H9 (cell line): ENCODE data around the gene CYP2W1. TPM values are rescaled to one million over a fixed set of nuclear protein-coding genes. Genes with fewer than 3 reads are reported as not detected.
A peak's percentile ranks its signal among the peaks of the same experiment; 100 is the strongest.

ENCODE experiments used
- DNase-seq: peaks from one replicate; pipeline ENCODE4 v3.0.0-alpha.2; 2017
- H2AFZ ChIP-seq: one replicate; pipeline ENCODE4 v1.6.1; 2013; ENCODE audit warnings: mild to moderate bottlenecking, low read length, control low read depth, moderate library complexity
- H2AK5ac ChIP-seq: 2 replicates; pipeline ENCODE4 v1.6.1; 2013; ENCODE audit warnings: low read length, control low read depth, mixed read lengths; ENCODE audit not compliant: insufficient read length
- H2BK120ac ChIP-seq: one replicate; pipeline ENCODE4 v1.6.1; 2013; ENCODE audit warnings: low read depth, mild to moderate bottlenecking, low read length, control low read depth, inconsistent platforms; ENCODE audit not compliant: poor library complexity, severe bottlenecking
- H2BK12ac ChIP-seq: 2 replicates; pipeline ENCODE4 v1.6.1; 2013; ENCODE audit warnings: low read length, control low read depth, mixed read lengths, low read depth; ENCODE audit not compliant: insufficient read length
- H2BK15ac ChIP-seq: 2 replicates; pipeline ENCODE4 v1.6.1; 2013; ENCODE audit warnings: low read depth, low read length, control low read depth
- H2BK20ac ChIP-seq: one replicate; pipeline ENCODE4 v1.6.1; 2013; ENCODE audit warnings: low read depth, mild to moderate bottlenecking, low read length, control low read depth, inconsistent platforms; ENCODE audit not compliant: poor library complexity, severe bottlenecking
- H2BK5ac ChIP-seq: 2 replicates; pipeline ENCODE4 v1.6.1; 2013; ENCODE audit warnings: low read length, control low read depth, mixed read lengths; ENCODE audit not compliant: insufficient read length
- H3K14ac ChIP-seq: 2 replicates; pipeline ENCODE4 v1.6.1; 2013; ENCODE audit warnings: low read length, control low read depth; ENCODE audit not compliant: insufficient read depth
- H3K18ac ChIP-seq: 2 replicates; pipeline ENCODE4 v1.6.1; 2013; ENCODE audit warnings: low read depth, mild to moderate bottlenecking, mixed read lengths, low read length, control low read depth; ENCODE audit not compliant: insufficient read length
- H3K23ac ChIP-seq: 2 replicates; pipeline ENCODE4 v1.6.1; 2013; ENCODE audit warnings: low read length, control low read depth, mixed read lengths, low read depth; ENCODE audit not compliant: insufficient read length
- H3K23me2 ChIP-seq: 2 replicates; pipeline ENCODE4 v1.6.1; 2013; ENCODE audit warnings: low read depth, mild to moderate bottlenecking, mixed read lengths, low read length, control low read depth; ENCODE audit not compliant: insufficient read length, poor library complexity, severe bottlenecking
- H3K27ac ChIP-seq: 2 replicates; pipeline ENCODE4 v1.5.1; 2013; ENCODE audit warnings: low read length, control low read depth, mixed read lengths, low read depth; ENCODE audit not compliant: insufficient read length
- H3K27me3 ChIP-seq: 2 replicates; pipeline ENCODE4 v1.6.1; 2013; ENCODE audit warnings: low read length, control low read depth, inconsistent platforms; ENCODE audit not compliant: insufficient read depth
- H3K4ac ChIP-seq: 2 replicates; pipeline ENCODE4 v1.6.1; 2013; ENCODE audit warnings: low read depth, mild to moderate bottlenecking, control low read depth, inconsistent platforms, low read length, moderate library complexity
- H3K4me1 ChIP-seq: 2 replicates; pipeline ENCODE4 v1.6.1; 2013; ENCODE audit warnings: low read length, control low read depth, inconsistent platforms; ENCODE audit not compliant: insufficient read depth
- H3K4me2 ChIP-seq: 2 replicates; pipeline ENCODE4 v1.6.1; 2013; ENCODE audit warnings: low read length, control low read depth, mixed read lengths; ENCODE audit not compliant: insufficient read length, insufficient read depth
- H3K56ac ChIP-seq: 2 replicates; pipeline ENCODE4 v1.6.1; 2013; ENCODE audit warnings: low read depth, mild to moderate bottlenecking, mixed read lengths, low read length, control low read depth; ENCODE audit not compliant: insufficient read length
- H3K79me1 ChIP-seq: 2 replicates; pipeline ENCODE4 v1.6.1; 2013; ENCODE audit warnings: low read depth, mild to moderate bottlenecking, moderate library complexity, low read length, control low read depth, inconsistent platforms; ENCODE audit not compliant: insufficient read depth, poor library complexity, severe bottlenecking
- H3K79me2 ChIP-seq: 2 replicates; pipeline ENCODE4 v1.6.1; 2013; ENCODE audit warnings: low read length, control low read depth, inconsistent platforms; ENCODE audit not compliant: insufficient read depth
- H3K9ac ChIP-seq: 2 replicates; pipeline ENCODE4 v1.6.1; 2013; ENCODE audit warnings: low read length, control low read depth, mixed read lengths; ENCODE audit not compliant: insufficient read length; ENCODE audit errors: extremely low read depth
- H3K9me3 ChIP-seq: one replicate; pipeline ENCODE4 v1.6.1; 2013; ENCODE audit warnings: low read depth, low read length, inconsistent platforms; ENCODE audit not compliant: control insufficient read depth
- H3T11ph ChIP-seq: one replicate; pipeline ENCODE4 v1.6.1; 2013; ENCODE audit warnings: mild to moderate bottlenecking, low read length, control low read depth, inconsistent platforms
- H4K20me1 ChIP-seq: one replicate; pipeline ENCODE4 v1.6.1; 2013; ENCODE audit not compliant: control insufficient read depth, insufficient read length, insufficient read depth
- H4K5ac ChIP-seq: 2 replicates; pipeline ENCODE4 v1.6.1; 2013; ENCODE audit warnings: low read depth, mild to moderate bottlenecking, mixed read lengths, low read length, control low read depth; ENCODE audit not compliant: insufficient read length
- H4K8ac ChIP-seq: replicated peaks from 2 replicates; pipeline ENCODE4 v1.6.1; 2013; ENCODE audit warnings: low read length, control low read depth, mixed read lengths, low read depth; ENCODE audit not compliant: insufficient read length
- H4K91ac ChIP-seq: 2 replicates; pipeline ENCODE4 v1.6.1; 2013; ENCODE audit warnings: low read depth, mild to moderate bottlenecking, moderate library complexity, mixed read lengths, low read length, control low read depth; ENCODE audit not compliant: insufficient read length
- H3K27ac Mint-ChIP-seq, 3 experiments: 2 replicates in 2 of 3; 3 replicates in 1 of 3; pipeline ENCODE4 v1.8.0; 2020 to 2021; ENCODE audit warnings: mixed read lengths in 3 of 3, mild to moderate bottlenecking in 1 of 3, moderate library complexity in 1 of 3
- H3K27me3 Mint-ChIP-seq: 2 replicates; pipeline ENCODE4 v1.8.0; 2021; ENCODE audit warnings: low read depth, mild to moderate bottlenecking, moderate library complexity, mixed read lengths
- H3K36me3 Mint-ChIP-seq, 3 experiments: 2 replicates in 2 of 3; 3 replicates in 1 of 3; pipeline ENCODE4 v1.8.0; 2020 to 2021; ENCODE audit warnings: low read depth in 3 of 3, mixed read lengths in 3 of 3; ENCODE audit not compliant: insufficient read depth in 1 of 3
- H3K4me1 Mint-ChIP-seq, 2 experiments: 2 replicates each; pipeline ENCODE4 v1.8.0; 2020; ENCODE audit warnings: mixed read lengths in 2 of 2
- H3K4me3 Mint-ChIP-seq, 2 experiments: 2 replicates in 1 of 2; 3 replicates in 1 of 2; pipeline ENCODE4 v1.8.0; 2020 to 2021; ENCODE audit warnings: mild to moderate bottlenecking in 2 of 2, mixed read lengths in 2 of 2, moderate library complexity in 1 of 2
- H3K9me3 Mint-ChIP-seq, 2 experiments: 2 replicates in 1 of 2; 3 replicates in 1 of 2; pipeline ENCODE4 v1.8.0; 2020; ENCODE audit warnings: mild to moderate bottlenecking in 2 of 2, mixed read lengths in 2 of 2, moderate library complexity in 1 of 2
- CTCF ChIP-seq: fragments of 200-600 bp; sonication (generic); conservative IDR thresholded peaks from 3 replicates; pipeline ENCODE4 v1.8.0; 2021; ENCODE audit warnings: antibody characterized with exemption, mild to moderate bottlenecking
- WGBS: extraction: QIAGEN DNeasy Blood & Tissue Kit; methylation state at CpG from one replicate; pipeline ENCODE4 v1.1.7; 2013; ENCODE audit warnings: missing lambda C conversion rate, low lambda C conversion rate, mixed read lengths; ENCODE audit not compliant: insufficient read length; ENCODE audit errors: extremely low coverage; 5-methylcytosine and 5-hydroxymethylcytosine counted together
- total RNA-seq: library from RNA; stranded (reverse); gene quantifications from 2 replicates; pipeline ENCODE4 v1.2.1, GENCODE V29; 2021

The CYP2W1 gene
- total RNA-seq, 1 experiment from 2014 or later, result not detected

- H4K91ac ChIP-seq, result no peak overlapping the region
- H3K23ac ChIP-seq, result no peak overlapping the region
- H3K9me3 ChIP-seq, result no peaks in the 10 kb centered on the region
- peak overlapping the region in 1 of 2 experiments; percentile 62; a peak in 2 of 5 replicates for H3K4me3 Mint-ChIP-seq
- H2BK20ac ChIP-seq, result no peak overlapping the region
- no peak overlapping the region for H2BK5ac ChIP-seq
- H2BK120ac ChIP-seq, result no peak overlapping the region
- no peak overlapping the region for H2AK5ac ChIP-seq
- no peak overlapping the region for H3K4me2 ChIP-seq
- H3K36me3 Mint-ChIP-seq, result peaks cover 4 to 30% (median 7%) of the 10 kb centered on the region in 3 experiments
- H3K14ac ChIP-seq, result no peak overlapping the region
- no peak for DNase-seq
- no peak overlapping the region for H2AFZ ChIP-seq
- no peaks in the 10 kb centered on the region for H3K79me1 ChIP-seq
- peaks cover 11 to 23% of the 10 kb centered on the region in 2 experiments for H3K4me1 Mint-ChIP-seq
- H3K27me3 ChIP-seq, result no peaks in the 10 kb centered on the region
- no peak overlapping the region for H2BK12ac ChIP-seq
- H4K8ac ChIP-seq, result no peak overlapping the region
- H3T11ph ChIP-seq, result no peak overlapping the region
- no peak overlapping the region for H3K56ac ChIP-seq
- H3K18ac ChIP-seq, result no peak overlapping the region
- no peaks in the 10 kb centered on the region for H3K79me2 ChIP-seq
- no peak overlapping the region for H3K9ac ChIP-seq
- no peak overlapping the region for H4K5ac ChIP-seq
- H4K20me1 ChIP-seq, result no peaks in the 10 kb centered on the region
- no peak overlapping the region for H2BK15ac ChIP-seq
- no CpG with 5 or more reads among the region's 31 CpGs for WGBS
- H3K27me3 Mint-ChIP-seq, result peaks cover 2% of the 10 kb centered on the region; the same call in 1 of the 2 replicates
- no peak for TF ChIP-seq CTCF
- no peak overlapping the region for H3K4ac ChIP-seq
- H3K4me1 ChIP-seq, result no peaks in the 10 kb centered on the region
- no peaks in the 10 kb centered on the region for H3K9me3 Mint-ChIP-seq
- H3K27ac Mint-ChIP-seq, result peak overlapping the region in 1 of 3 experiments; percentile 60; a peak in 1 of 7 replicates
- H3K27ac ChIP-seq, result no peak overlapping the region
- no peaks in the 10 kb centered on the region for H3K23me2 ChIP-seq
Observed at GRCh38 chr7:1025743-1026581, 43.0 kb downstream of the CYP2W1 start.
